PC-9 (cell line): ENCODE measurements around the gene ATP4B. TPM values are rescaled to one million over a fixed set of nuclear protein-coding genes. Genes with fewer than 3 reads are reported as not detected.

Experiments
- BruUV-seq: library from RNA; stranded (reverse); fragments of 400-500 nt; replicated peaks from 2 replicates; lab custom pipeline; 2021; lab: Mats Ljungman, UMichigan
- CTCF ChIA-PET: fragments of 300-600 bp; sonication (Branson Sonifier 250); formaldehyde crosslinking; loops from one replicate; lab custom pipeline; 2022; ENCODE audit warnings: antibody characterized with exemption; lab: Charles Lee
- POLR2A ChIA-PET: fragments of 300-600 bp; sonication (Branson Sonifier 250); formaldehyde crosslinking; loops from one replicate; lab custom pipeline; 2022; ENCODE audit warnings: antibody characterized with exemption; ENCODE audit not compliant: unreplicated experiment; lab: Charles Lee
- DNase-seq, 2 experiments: peaks; one replicate each; pipeline versions ENCODE4 v3.0.0 to v3.0.0-alpha.2; 2015 to 2022; ENCODE audit warnings: mixed read lengths in 1 of 2
- H2AFZ ChIP-seq: fragments of 200-600 bp; sonication (generic); 2 replicates; pipeline ENCODE4 v1.8.1; 2017; ENCODE audit warnings: antibody characterized with exemption
- H3F3A ChIP-seq: fragments of 200-600 bp; sonication (generic); 2 replicates; pipeline ENCODE4 v1.8.1; 2017; ENCODE audit warnings: antibody characterized with exemption, mild to moderate bottlenecking, low read depth; ENCODE audit not compliant: insufficient read depth
- H3K27ac ChIP-seq: fragments of 200-600 bp; sonication (generic); 2 replicates; pipeline ENCODE4 v1.6.1; 2016; ENCODE audit warnings: mixed run types
- H3K27me3 ChIP-seq: fragments of 200-600 bp; sonication (generic); 2 replicates; pipeline ENCODE4 v1.6.1; 2016; ENCODE audit warnings: low read depth, mixed run types; ENCODE audit not compliant: insufficient read depth
- H3K36me3 ChIP-seq: fragments of 200-600 bp; sonication (generic); 2 replicates; pipeline ENCODE4 v1.6.1; 2016; ENCODE audit warnings: low read depth, mixed run types
- H3K4me1 ChIP-seq: fragments of 200-600 bp; sonication (generic); replicated peaks from 2 replicates; pipeline ENCODE4 v1.6.1; 2016; ENCODE audit warnings: mixed run types; ENCODE audit not compliant: insufficient read depth
- H3K4me2 ChIP-seq: fragments of 200-600 bp; sonication (generic); 2 replicates; pipeline ENCODE4 v1.6.1; 2017; ENCODE audit warnings: mixed run types
- H3K4me3 ChIP-seq: fragments of 200-600 bp; sonication (generic); 2 replicates; pipeline ENCODE4 v1.6.1; 2016; ENCODE audit warnings: mixed run types
- H3K79me2 ChIP-seq: fragments of 200-600 bp; sonication (generic); 2 replicates; pipeline ENCODE4 v1.6.1; 2017; ENCODE audit warnings: low read depth, mixed run types
- H3K9me2 ChIP-seq: fragments of 200-600 bp; sonication (generic); 2 replicates; pipeline ENCODE4 v1.8.1; 2017; ENCODE audit warnings: mild to moderate bottlenecking; ENCODE audit not compliant: insufficient read depth
- H3K9me3 ChIP-seq: fragments of 200-600 bp; sonication (generic); 2 replicates; pipeline ENCODE4 v1.8.1; 2016; ENCODE audit warnings: low read depth; ENCODE audit not compliant: insufficient read depth
- H4K20me1 ChIP-seq: fragments of 200-600 bp; sonication (generic); 2 replicates; pipeline ENCODE4 v1.8.1; 2017; ENCODE audit not compliant: insufficient read depth
- CTCF ChIP-seq: fragments of 200-600 bp; sonication (generic); conservative IDR thresholded peaks from 2 replicates; pipeline ENCODE4 v1.6.1; 2017; ENCODE audit warnings: mixed run types, antibody characterized with exemption, mild to moderate bottlenecking, moderate library complexity
- EZH2 ChIP-seq: fragments of 200-600 bp; sonication (generic); IDR thresholded peaks from 2 replicates; pipeline ENCODE4 v1.8.0; 2017; ENCODE audit warnings: antibody characterized with exemption, low read depth
- intact Hi-C: fragments of 100-400 bp; cut with micrococcal nuclease; formaldehyde crosslinking; loops from one replicate; pipeline ENCODE4 v1.10.0; 2022; ENCODE audit not compliant: unreplicated experiment
- total RNA-seq: library from RNA; stranded (reverse); gene quantifications from 2 replicates; pipeline ENCODE4 v1.2.3, GENCODE V29; 2021

Gene ATP4B
- total RNA-seq, 1 experiment from 2014 or later, result not detected

GRCh38 chr13:113645329-113645728, 12.7 kb downstream of the ATP4B start:
- H3K27ac ChIP-seq, result no peak overlapping the region
- no peaks in the 10 kb centered on the region for H3K9me2 ChIP-seq
- peaks cover 20% of the 10 kb centered on the region; the same call in 1 of the 2 replicates for H3F3A ChIP-seq
- H3K27me3 ChIP-seq, result no peaks in the 10 kb centered on the region
- intact Hi-C loops, result no loop called here
- CTCF ChIA-PET, result no interaction called here
- H3K36me3 ChIP-seq, result peaks cover 18% of the 10 kb centered on the region
- BruUV-seq, result no TSS peak
- H3K4me1 ChIP-seq, result no peaks in the 10 kb centered on the region
- no peaks in the 10 kb centered on the region for H3K9me3 ChIP-seq
- no peaks in the 10 kb centered on the region; the same call in 1 of the 2 replicates for H4K20me1 ChIP-seq
- no peaks in the 10 kb centered on the region for H3K79me2 ChIP-seq
- no peak overlapping the region for H3K4me2 ChIP-seq
- DNase-seq, result no peak
- no peak for TF ChIP-seq CTCF
- TF ChIP-seq EZH2, result no peak
- no peak overlapping the region for H3K4me3 ChIP-seq
- H2AFZ ChIP-seq, result no peak overlapping the region
- POLR2A ChIA-PET, result no interaction called here

- H4K20me1 ChIP-seq, result no peaks in the 10 kb centered on the region; the same call in 1 of the 2 replicates
- DNase-seq, result no peak
- H3K36me3 ChIP-seq, result peaks cover 23% of the 10 kb centered on the region
- H3K4me3 ChIP-seq, result no peak overlapping the region
- intact Hi-C loops, result no loop called here
- ChIA-PET CTCF (no interaction called here), POLR2A (no interaction called here)
- BruUV-seq, result no TSS peak
- H3K4me1 ChIP-seq, result no peaks in the 10 kb centered on the region
- H2AFZ ChIP-seq, result no peak overlapping the region
- peaks cover 20% of the 10 kb centered on the region; the same call in 1 of the 2 replicates for H3F3A ChIP-seq
- no peaks in the 10 kb centered on the region for H3K27me3 ChIP-seq
- no peaks in the 10 kb centered on the region for H3K9me2 ChIP-seq
- no peak overlapping the region for H3K4me2 ChIP-seq
- no peaks in the 10 kb centered on the region for H3K79me2 ChIP-seq
- no peaks in the 10 kb centered on the region for H3K9me3 ChIP-seq
- TF ChIP-seq EZH2, result no peak
- TF ChIP-seq CTCF, result no peak
- no peak overlapping the region for H3K27ac ChIP-seq
These were observed 13.2 kb downstream of the ATP4B start for GRCh38 chr13:113644800-113645199.

GRCh38 chr13:113643593-113643992, 14.4 kb downstream of the ATP4B start:
- Histone ChIP-seq H3K36me3 (peaks cover 32% of the 10 kb centered on the region), H3F3A (peaks cover 20% of the 10 kb centered on the region), H3K4me2 (no peak overlapping the region), H3K27ac (no peak overlapping the region), H4K20me1 (no peaks in the 10 kb centered on the region; the same call in 1 of the 2 replicates), H3K27me3 (no peaks in the 10 kb centered on the region), H3K9me3 (no peaks in the 10 kb centered on the region), H2AFZ (no peak overlapping the region), H3K9me2 (no peaks in the 10 kb centered on the region), H3K79me2 (no peaks in the 10 kb centered on the region), H3K4me3 (no peak overlapping the region), H3K4me1 (no peaks in the 10 kb centered on the region)
- ChIA-PET CTCF (no interaction called here), POLR2A (no interaction called here)
- DNase-seq, result no peak
- BruUV-seq, result no TSS peak
- intact Hi-C loops, result no loop called here
- TF ChIP-seq CTCF, result no peak
- no peak for TF ChIP-seq EZH2
